SK-N-SH treated with all-trans-retinoic acid at 6 μM for 48 hours (cell line): ENCODE results near the gene MTUS2.

Source experiments
- ARNTL ChIP-seq: fragments of 450-650 bp; formaldehyde crosslinking; IDR thresholded peaks from 2 replicates; pipeline ENCODE4 v1.5.0; 2020; ENCODE audit warnings: low read depth, mild to moderate bottlenecking, moderate library complexity, borderline replicate concordance
- BACH2 ChIP-seq: fragments of 250-450 bp; sonication (Bioruptor Pico); IDR thresholded peaks from 2 replicates; pipeline ENCODE4 v1.9.0; 2021; ENCODE audit warnings: mild to moderate bottlenecking, borderline replicate concordance
- CSDC2 ChIP-seq: fragments of 250-450 bp; sonication (Bioruptor Pico); IDR thresholded peaks from 2 replicates; pipeline ENCODE4 v1.5.0; 2020; ENCODE audit warnings: mild to moderate bottlenecking, moderate library complexity
- CSRNP3 ChIP-seq: fragments of 250-450 bp; sonication (Bioruptor Pico); IDR thresholded peaks from 2 replicates; pipeline ENCODE4 v1.5.1; 2021; ENCODE audit warnings: mild to moderate bottlenecking, moderate library complexity
- GLIS3 ChIP-seq: fragments of 250-450 bp; sonication (Bioruptor Pico); IDR thresholded peaks from 2 replicates; pipeline ENCODE4 v1.5.0; 2020; ENCODE audit warnings: mild to moderate bottlenecking, moderate library complexity
- OSR1 ChIP-seq: fragments of 250-450 bp; sonication (Bioruptor Pico); IDR thresholded peaks from 2 replicates; pipeline ENCODE4 v1.8.0; 2022; ENCODE audit warnings: moderate library complexity, mild to moderate bottlenecking, inconsistent platforms
- RARB ChIP-seq: fragments of 250-450 bp; sonication (Bioruptor Pico); IDR thresholded peaks from 2 replicates; pipeline ENCODE4 v1.8.0; 2021; ENCODE audit warnings: mild to moderate bottlenecking, moderate library complexity
- SNAI2 ChIP-seq: fragments of 250-450 bp; sonication (Bioruptor Pico); IDR thresholded peaks from 2 replicates; pipeline ENCODE4 v1.5.0; 2020; ENCODE audit warnings: mild to moderate bottlenecking, moderate library complexity
- TCF4 ChIP-seq: fragments of 250-450 bp; sonication (Bioruptor Pico); IDR thresholded peaks from 2 replicates; pipeline ENCODE4 v1.8.0; 2021; ENCODE audit warnings: mild to moderate bottlenecking, moderate library complexity, borderline replicate concordance
- ZFP3 ChIP-seq: fragments of 250-450 bp; sonication (Bioruptor Pico); IDR thresholded peaks from 2 replicates; pipeline ENCODE4 v1.5.0; 2020; ENCODE audit warnings: mild to moderate bottlenecking, moderate library complexity
- ZFP30 ChIP-seq: fragments of 450-650 bp; formaldehyde crosslinking; IDR thresholded peaks from 2 replicates; pipeline ENCODE4 v1.5.0; 2022; ENCODE audit warnings: mild to moderate bottlenecking, moderate library complexity
- TF ChIP-seq, protein P1 (sequence below): fragments of 250-450 bp; sonication (Bioruptor Pico); IDR thresholded peaks from 2 replicates; pipeline ENCODE4 v1.8.0; 2020; ENCODE audit warnings: mild to moderate bottlenecking, moderate library complexity, borderline replicate concordance
- TF ChIP-seq, protein P2 (sequence below): fragments of 250-450 bp; sonication (Bioruptor Pico); IDR thresholded peaks from 2 replicates; pipeline ENCODE4 v1.5.1; 2020; ENCODE audit warnings: low read depth, mild to moderate bottlenecking, moderate library complexity

- TF ChIP-seq TCF4 (CRISPR knock-in tag) (no peak), ARNTL (CRISPR knock-in tag) (no peak), RARB (no peak), ZFP30 (CRISPR knock-in tag) (no peak), ZFP3 (CRISPR knock-in tag) (no peak), CSDC2 (CRISPR knock-in tag) (no peak), CSRNP3 (CRISPR knock-in tag) (no peak), OSR1 (CRISPR knock-in tag) (no peak), BACH2 (no peak), GLIS3 (no peak), SNAI2 (CRISPR knock-in tag) (no peak)
- TF ChIP-seq, protein P1, sequence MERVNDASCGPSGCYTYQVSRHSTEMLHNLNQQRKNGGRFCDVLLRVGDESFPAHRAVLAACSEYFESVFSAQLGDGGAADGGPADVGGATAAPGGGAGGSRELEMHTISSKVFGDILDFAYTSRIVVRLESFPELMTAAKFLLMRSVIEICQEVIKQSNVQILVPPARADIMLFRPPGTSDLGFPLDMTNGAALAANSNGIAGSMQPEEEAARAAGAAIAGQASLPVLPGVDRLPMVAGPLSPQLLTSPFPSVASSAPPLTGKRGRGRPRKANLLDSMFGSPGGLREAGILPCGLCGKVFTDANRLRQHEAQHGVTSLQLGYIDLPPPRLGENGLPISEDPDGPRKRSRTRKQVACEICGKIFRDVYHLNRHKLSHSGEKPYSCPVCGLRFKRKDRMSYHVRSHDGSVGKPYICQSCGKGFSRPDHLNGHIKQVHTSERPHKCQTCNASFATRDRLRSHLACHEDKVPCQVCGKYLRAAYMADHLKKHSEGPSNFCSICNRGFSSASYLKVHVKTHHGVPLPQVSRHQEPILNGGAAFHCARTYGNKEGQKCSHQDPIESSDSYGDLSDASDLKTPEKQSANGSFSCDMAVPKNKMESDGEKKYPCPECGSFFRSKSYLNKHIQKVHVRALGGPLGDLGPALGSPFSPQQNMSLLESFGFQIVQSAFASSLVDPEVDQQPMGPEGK (CRISPR knock-in tag) = no peak
- TF ChIP-seq, protein P2, sequence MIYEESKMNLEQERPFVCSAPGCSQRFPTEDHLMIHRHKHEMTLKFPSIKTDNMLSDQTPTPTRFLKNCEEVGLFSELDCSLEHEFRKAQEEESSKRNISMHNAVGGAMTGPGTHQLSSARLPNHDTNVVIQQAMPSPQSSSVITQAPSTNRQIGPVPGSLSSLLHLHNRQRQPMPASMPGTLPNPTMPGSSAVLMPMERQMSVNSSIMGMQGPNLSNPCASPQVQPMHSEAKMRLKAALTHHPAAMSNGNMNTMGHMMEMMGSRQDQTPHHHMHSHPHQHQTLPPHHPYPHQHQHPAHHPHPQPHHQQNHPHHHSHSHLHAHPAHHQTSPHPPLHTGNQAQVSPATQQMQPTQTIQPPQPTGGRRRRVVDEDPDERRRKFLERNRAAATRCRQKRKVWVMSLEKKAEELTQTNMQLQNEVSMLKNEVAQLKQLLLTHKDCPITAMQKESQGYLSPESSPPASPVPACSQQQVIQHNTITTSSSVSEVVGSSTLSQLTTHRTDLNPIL (CRISPR knock-in tag) = no peak
These were observed 370.2 kb downstream of the MTUS2 start for GRCh38 chr13:29190298-29190697.
